ENCODE measurements around the gene DACT1. TPM values are rescaled to one million over a fixed set of nuclear protein-coding genes. Genes with fewer than 3 reads are reported as not detected.

Gene DACT1
- polyA plus RNA-seq, 2 of the 4 experiments (the other 2 are of a cell fraction): 0.45 to 0.89 TPM

DNA sequence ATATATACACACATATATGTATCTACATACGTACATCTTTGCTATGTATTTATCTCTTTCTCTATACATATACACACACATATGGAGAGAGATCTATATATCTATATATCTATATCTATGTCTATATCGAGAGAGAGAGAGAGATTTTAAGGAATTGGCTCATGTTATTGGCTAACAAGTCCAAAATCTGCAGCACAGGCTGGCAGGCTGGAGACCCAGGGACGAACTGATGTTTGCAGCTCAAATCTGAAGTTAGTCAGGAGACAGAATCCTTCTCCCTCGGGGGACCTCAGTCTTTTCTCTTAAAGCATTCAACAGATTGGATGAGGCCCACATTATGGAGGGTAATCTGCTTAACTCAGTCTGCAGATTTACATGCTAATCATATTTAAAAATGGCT is 40.7 kb upstream of the DACT1 start (continued):
- TF ChIP-seq REST (IDR thresholded peaks at IDR 0.05): no peak

GRCh38 chr14:58598028-58598803 is 39.5 kb upstream of the DACT1 start:
- ChIA-PET POLR2A (no interaction called here), CTCF (interaction anchor here (1.5 kb wide), 1 partner anchor 97 kb away, joined by 5 read pairs; no protein-coding TSS in a partner anchor)
- Histone ChIP-seq H3K4me1 (no peaks in the 10 kb centered on the region), H3K4me3 (no peak overlapping the region), H3K27ac (no peak overlapping the region), H3K4me2 (no peak overlapping the region), H3K9me3 (no peaks in the 10 kb centered on the region)
- TF ChIP-seq BCL3 (IDR thresholded peaks at IDR 0.05): no peak
- TF ChIP-seq CTCF (IDR thresholded peaks at IDR 0.05): no peak
- TF ChIP-seq RFX5 (IDR thresholded peaks at IDR 0.05): no peak
- no peak for TF ChIP-seq SMC3 (IDR thresholded peaks at IDR 0.05)
- TF ChIP-seq, protein P1, sequence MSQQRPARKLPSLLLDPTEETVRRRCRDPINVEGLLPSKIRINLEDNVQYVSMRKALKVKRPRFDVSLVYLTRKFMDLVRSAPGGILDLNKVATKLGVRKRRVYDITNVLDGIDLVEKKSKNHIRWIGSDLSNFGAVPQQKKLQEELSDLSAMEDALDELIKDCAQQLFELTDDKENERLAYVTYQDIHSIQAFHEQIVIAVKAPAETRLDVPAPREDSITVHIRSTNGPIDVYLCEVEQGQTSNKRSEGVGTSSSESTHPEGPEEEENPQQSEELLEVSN (IDR thresholded peaks at IDR 0.05; ENCODE audit: borderline replicate concordance, low read depth): no peak
- TF ChIP-seq MAX (IDR thresholded peaks at IDR 0.05): no peak
- TF ChIP-seq POLR2AphosphoS2 (conservative IDR thresholded peaks at IDR 0.05; ENCODE audit: low read length): no peak
- no peak for TF ChIP-seq TP53 (CRISPR knock-in tag; IDR thresholded peaks at IDR 0.05)
- ATAC-seq: no peak
- no peak for DNase-seq (ENCODE audit: low read depth in 1 of 2, low spot score in 1 of 2)
- FAIRE-seq: no peak
- WGBS (ENCODE audit: missing lambda C conversion rate): 21% methylated on average over 4 of the region's 4 CpGs

DNA sequence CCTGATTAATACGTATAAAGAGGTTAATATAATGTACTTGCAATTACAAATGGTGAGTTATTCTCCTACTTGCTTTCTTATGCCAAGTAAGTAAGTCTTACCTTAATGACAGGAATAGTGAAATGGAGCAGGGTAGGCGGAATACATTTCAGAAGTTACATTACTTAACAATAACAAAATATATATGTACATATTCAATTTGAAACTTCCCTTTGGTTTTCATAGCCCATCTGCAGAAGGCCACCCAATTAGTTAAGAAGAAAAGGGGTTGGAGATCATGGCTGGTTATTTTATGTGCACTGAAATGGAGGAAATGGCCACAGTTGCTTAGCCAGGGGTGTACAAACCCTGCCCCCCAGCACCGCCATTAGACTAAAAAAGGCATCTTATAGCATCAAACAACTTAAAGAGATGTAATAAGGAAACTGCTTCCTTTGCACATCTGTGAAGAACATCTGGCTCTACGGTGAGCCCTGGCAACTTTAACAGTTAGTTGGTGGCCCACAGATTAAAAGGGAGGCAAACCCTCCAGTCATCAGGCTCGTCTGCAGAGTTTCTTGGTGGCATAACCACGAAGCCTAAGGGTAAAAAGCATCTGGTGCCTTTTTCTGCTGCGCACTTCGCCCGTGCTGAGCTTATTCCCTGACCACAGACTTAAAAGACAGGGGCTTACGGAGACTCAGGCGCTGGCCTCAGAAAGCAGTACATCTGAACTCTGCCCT is 38.8 kb upstream of the DACT1 start:
- POLR2A ChIA-PET: no interaction called here
- no peak overlapping the region for H3K4me3 ChIP-seq
- no peak overlapping the region for H3K27ac ChIP-seq
- DNase-seq (ENCODE audit: low read depth in 1 of 2, low spot score in 1 of 2) (no peak), FAIRE-seq (no peak), ATAC-seq (no peak)
- no peak overlapping the region for H3K4me2 ChIP-seq
- H3K9me3 ChIP-seq: no peaks in the 10 kb centered on the region
- H3K4me1 ChIP-seq: no peaks in the 10 kb centered on the region
- 41% methylated on average over 11 of the region's 11 CpGs for WGBS (ENCODE audit: missing lambda C conversion rate)
- no peak for TF ChIP-seq TFCP2L1 (CRISPR knock-in tag; IDR thresholded peaks at IDR 0.05)
- TF ChIP-seq HOXB13 (CRISPR knock-in tag; IDR thresholded peaks at IDR 0.05; ENCODE audit: low read depth): no peak
- TF ChIP-seq, protein P2, sequence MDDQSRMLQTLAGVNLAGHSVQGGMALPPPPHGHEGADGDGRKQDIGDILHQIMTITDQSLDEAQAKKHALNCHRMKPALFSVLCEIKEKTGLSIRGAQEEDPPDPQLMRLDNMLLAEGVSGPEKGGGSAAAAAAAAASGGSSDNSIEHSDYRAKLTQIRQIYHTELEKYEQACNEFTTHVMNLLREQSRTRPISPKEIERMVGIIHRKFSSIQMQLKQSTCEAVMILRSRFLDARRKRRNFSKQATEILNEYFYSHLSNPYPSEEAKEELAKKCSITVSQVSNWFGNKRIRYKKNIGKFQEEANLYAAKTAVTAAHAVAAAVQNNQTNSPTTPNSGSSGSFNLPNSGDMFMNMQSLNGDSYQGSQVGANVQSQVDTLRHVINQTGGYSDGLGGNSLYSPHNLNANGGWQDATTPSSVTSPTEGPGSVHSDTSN (IDR thresholded peaks at IDR 0.05): no peak
- TF ChIP-seq HES2 (IDR thresholded peaks at IDR 0.05): no peak
- TF ChIP-seq PHF8 (IDR thresholded peaks at IDR 0.05; ENCODE audit: borderline replicate concordance, low read depth): no peak
- no peak for TF ChIP-seq SMC3 (IDR thresholded peaks at IDR 0.05)
- no peak for TF ChIP-seq ZNF302 (CRISPR knock-in tag; IDR thresholded peaks at IDR 0.05)
- no peak for TF ChIP-seq CHD4 (IDR thresholded peaks at IDR 0.05; ENCODE audit: borderline replicate concordance)
- TF ChIP-seq KDM5A (IDR thresholded peaks at IDR 0.05): no peak
- TF ChIP-seq CBX8 (IDR thresholded peaks at IDR 0.05): no peak
- TF ChIP-seq EP300 (IDR thresholded peaks at IDR 0.05): no peak
- TF ChIP-seq CBX2 (IDR thresholded peaks at IDR 0.05; ENCODE audit: borderline replicate concordance, low read depth): no peak
- TF ChIP-seq BHLHE40 (IDR thresholded peaks at IDR 0.05; ENCODE audit: low read depth, low read length): no peak
- TF ChIP-seq FOXS1 (CRISPR knock-in tag; IDR thresholded peaks at IDR 0.05): no peak
- TF ChIP-seq MAX (IDR thresholded peaks at IDR 0.05): no peak
- TF ChIP-seq JUN (IDR thresholded peaks at IDR 0.05): no peak
- TF ChIP-seq HDAC2 (IDR thresholded peaks at IDR 0.05): no peak
- CTCF ChIA-PET: no interaction called here
